OCI-LY7 (cell line): Measurements from ENCODE around the gene CATSPERE. TPM values are rescaled to one million over a fixed set of nuclear protein-coding genes. Genes with fewer than 3 reads are reported as not detected.

Experiments used
- BruUV-seq: library from RNA; stranded (reverse); fragments of 400-500 nt; replicated peaks from 2 replicates; lab custom pipeline; 2021; lab: Mats Ljungman, UMichigan
- CTCF ChIA-PET: fragments of 300-600 bp; sonication (Branson Sonifier 250); formaldehyde crosslinking; loops from one replicate; lab custom pipeline; 2022; ENCODE audit warnings: antibody characterized with exemption; ENCODE audit not compliant: unreplicated experiment; lab: Charles Lee
- POLR2A ChIA-PET: fragments of 300-600 bp; sonication (Branson Sonifier 250); formaldehyde crosslinking; loops from one replicate; lab custom pipeline; 2022; ENCODE audit warnings: antibody characterized with exemption; lab: Charles Lee
- DNase-seq: peaks from one replicate; pipeline ENCODE4 v3.0.0-alpha.2; 2015; ENCODE audit warnings: low spot score
- H2AFZ ChIP-seq: fragments of 200-600 bp; sonication (generic), shearing (Covaris generic); 2 replicates; pipeline ENCODE4 v1.6.1; 2014; ENCODE audit warnings: mild to moderate bottlenecking, antibody characterized with exemption, low read length, moderate library complexity
- H3K27ac ChIP-seq: fragments of 200-600 bp; sonication (generic); 2 replicates; pipeline ENCODE4 v1.5.1; 2014; ENCODE audit warnings: mixed run types, low read depth, mild to moderate bottlenecking, moderate library complexity, low read length, inconsistent platforms; ENCODE audit not compliant: poor library complexity, severe bottlenecking
- H3K36me3 ChIP-seq: fragments of 200-600 bp; sonication (generic); 2 replicates; pipeline ENCODE4 v1.6.1; 2014; ENCODE audit warnings: mild to moderate bottlenecking, antibody characterized with exemption, low read length, moderate library complexity, mixed read lengths; ENCODE audit not compliant: insufficient read depth
- H3K4me1 ChIP-seq: fragments of 200-600 bp; sonication (generic); 2 replicates; pipeline ENCODE4 v1.5.1; 2014; ENCODE audit warnings: mild to moderate bottlenecking, low read length; ENCODE audit not compliant: insufficient read depth, poor library complexity, severe bottlenecking
- H3K4me2 ChIP-seq: fragments of 200-600 bp; sonication (generic); 2 replicates; pipeline ENCODE4 v1.6.1; 2014; ENCODE audit warnings: mild to moderate bottlenecking, low read length
- H3K4me3 ChIP-seq: fragments of 200-600 bp; sonication (generic); 2 replicates; pipeline ENCODE4 v1.5.1; 2014; ENCODE audit warnings: mild to moderate bottlenecking, low read depth, low read length; ENCODE audit not compliant: poor library complexity, severe bottlenecking
- H3K79me2 ChIP-seq: fragments of 200-600 bp; sonication (generic); 2 replicates; pipeline ENCODE4 v1.6.1; 2016; ENCODE audit warnings: low read depth, mild to moderate bottlenecking, low read length, moderate library complexity, mixed read lengths; ENCODE audit not compliant: insufficient read depth
- H3K9me2 ChIP-seq: fragments of 200-600 bp; sonication (generic); 2 replicates; pipeline ENCODE4 v1.6.1; 2016; ENCODE audit warnings: mild to moderate bottlenecking, low read length, mixed read lengths; ENCODE audit not compliant: insufficient read depth
- H3K9me3 ChIP-seq: fragments of 200-600 bp; sonication (generic); 2 replicates; pipeline ENCODE4 v1.6.1; 2014; ENCODE audit warnings: mild to moderate bottlenecking, mixed run types, low read length, mixed read lengths
- H4K20me1 ChIP-seq: fragments of 200-600 bp; sonication (generic); 2 replicates; pipeline ENCODE4 v1.6.1; 2014; ENCODE audit warnings: mild to moderate bottlenecking, antibody characterized with exemption, low read length, moderate library complexity, mixed read lengths; ENCODE audit not compliant: insufficient read depth
- CTCF ChIP-seq: fragments of 200-600 bp; sonication (generic); conservative IDR thresholded peaks from 2 replicates; pipeline ENCODE4 v1.5.1; 2014; ENCODE audit warnings: mild to moderate bottlenecking, antibody characterized with exemption, low read length, moderate library complexity, mixed read lengths
- EZH2phosphoT487 ChIP-seq: fragments of 200-600 bp; sonication (generic); IDR thresholded peaks from 2 replicates; pipeline ENCODE4 v1.6.1; 2018; ENCODE audit warnings: low read depth, borderline replicate concordance, mild to moderate bottlenecking, mixed run types, antibody characterized with exemption, low read length, moderate library complexity, mixed read lengths
- intact Hi-C: fragments of 100-400 bp; cut with micrococcal nuclease; formaldehyde crosslinking; loops from one replicate; pipeline ENCODE4 v1.10.0; 2022; ENCODE audit not compliant: unreplicated experiment
- total RNA-seq, 2 experiments: library from RNA; depleted of rRNA in 1 of 2; stranded (reverse); fragments of >200 nt in 1 of 2; shearing (Covaris generic) in 1 of 2; gene quantifications; 2 replicates each; pipeline ENCODE4 v1.2.3, GENCODE V29; 2014 to 2022

CATSPERE gene
- total RNA-seq, 2 experiments from 2014 or later = 0.41 to 1.1 TPM

GRCh38 chr1:244654108-244655038 lies 193.3 kb downstream of the CATSPERE start:
- Histone ChIP-seq H3K79me2 (peaks cover 61% of the 10 kb centered on the region), H3K4me3 (peak overlapping the region; percentile 82), H3K4me1 (peaks cover 41% of the 10 kb centered on the region), H3K4me2 (peak overlapping the region; percentile 96), H2AFZ (no peak overlapping the region), H3K27ac (peak overlapping the region; percentile 81), H4K20me1 (peaks cover 20% of the 10 kb centered on the region; the same call in 1 of the 2 replicates), H3K36me3 (peaks cover 39% of the 10 kb centered on the region), H3K9me3 (peaks cover 7% of the 10 kb centered on the region; the same call in 1 of the 2 replicates), H3K9me2 (no peaks in the 10 kb centered on the region)
- intact Hi-C loops = loop anchor here (5.0 kb wide), 1 partner anchor 607 kb away; no protein-coding TSS in a partner anchor
- BruUV-seq = TSS peak; percentile 63
- ChIA-PET POLR2A (interaction anchor here (1.0 to 1.1 kb wide), 2 partner anchors 10 to 181 kb away, joined by 3 to 7 read pairs; partner anchors contain the start of gene COX20), CTCF (no interaction called here)
- TF ChIP-seq EZH2phosphoT487 (no peak), CTCF (no peak)
- no peak for DNase-seq

- H3K4me1 ChIP-seq = peaks cover 48% of the 10 kb centered on the region
- H2AFZ ChIP-seq = no peak overlapping the region
- H3K4me2 ChIP-seq = peak overlapping the region; percentile 96
- CTCF ChIA-PET = no interaction called here
- H3K9me2 ChIP-seq = no peaks in the 10 kb centered on the region
- DNase-seq = no peak
- intact Hi-C loops = no loop called here
- H3K27ac ChIP-seq = peak overlapping the region; percentile 81
- POLR2A ChIA-PET = interaction anchor here (1.1 kb wide), 1 partner anchor 9 kb away, joined by 3 read pairs; no protein-coding TSS in a partner anchor
- BruUV-seq = no TSS peak
- H3K36me3 ChIP-seq = peaks cover 47% of the 10 kb centered on the region
- H4K20me1 ChIP-seq = peaks cover 20% of the 10 kb centered on the region; the same call in 1 of the 2 replicates
- peak overlapping the region; percentile 82 for H3K4me3 ChIP-seq
- peaks cover 69% of the 10 kb centered on the region for H3K79me2 ChIP-seq
- peaks cover 7% of the 10 kb centered on the region; the same call in 1 of the 2 replicates for H3K9me3 ChIP-seq
- TF ChIP-seq CTCF = no peak
- no peak for TF ChIP-seq EZH2phosphoT487
Measured at GRCh38 chr1:244655186-244655585, 194.1 kb downstream of the CATSPERE start.
